Mucosa of descending colon (tissue), 3 donors: ENCODE data around the gene CLPSL1. TPM values are rescaled to one million over a fixed set of nuclear protein-coding genes. Genes with fewer than 3 reads are reported as not detected.

Experiments used
- ATAC-seq: fragments of 200-7000 bp; cut with Tn5 transposase; one replicate; pipeline ENCODE4 v1.9.1; 2020; ENCODE audit warnings: mild to moderate bottlenecking, moderate library complexity
- DNase-seq, 3 donors: peaks; one replicate each; pipeline ENCODE4 v3.0.0-alpha.2; 2020
- H3K36me3 ChIP-seq: fragments of 200-600 bp; one replicate; pipeline ENCODE4 v1.8.0; 2021; ENCODE audit warnings: low read depth, mild to moderate bottlenecking
- H3K4me1 ChIP-seq: fragments of 200-600 bp; one replicate; pipeline ENCODE4 v1.8.0; 2021; ENCODE audit warnings: low read depth, mild to moderate bottlenecking
- H3K4me3 ChIP-seq: fragments of 200-600 bp; one replicate; pipeline ENCODE4 v1.8.0; 2021; ENCODE audit warnings: mild to moderate bottlenecking
- H3K9me3 ChIP-seq: fragments of 200-600 bp; one replicate; pipeline ENCODE4 v1.8.0; 2021; ENCODE audit warnings: mild to moderate bottlenecking
- CTCF ChIP-seq: fragments of 200-600 bp; IDR thresholded peaks from one replicate; pipeline ENCODE4 v1.8.0; 2022; ENCODE audit warnings: antibody characterized with exemption, mild to moderate bottlenecking
- intact Hi-C, 2 donors: fragments of 100-400 bp; cut with DNase I in 1 of 2; cut with micrococcal nuclease in 1 of 2; formaldehyde crosslinking; loops; one replicate each; pipeline versions ENCODE4 v1.11.0 to v1.11.1; 2022; cut with DNase I, micrococcal nuclease
- total RNA-seq, 3 donors: library from RNA; stranded (reverse); fragmentation: NEBNext Ultra II Directional in 2 of 3; extraction: Animal tissue kit (Norgen Biotek cat#: 25700) in 2 of 3; gene quantifications; one replicate each; pipeline versions ENCODE4 v1.2.1 to v1.2.4, GENCODE V29; 2021 to 2023
- donor health status: DM: no; HTN: no; CAD: no; lungs with moderate emphysema.
- donor health status: DM: no; HTN: no; CAD: no.
- donor health status: DM: no; HTN: yes; CAD: no.

CLPSL1 gene
- total RNA-seq, 3 donors from 2014 or later: not detected

GRCh38 chr6:35769211-35769610 is 11.6 kb upstream of the CLPSL1 start:
- no peaks in the 10 kb centered on the region for H3K4me1 ChIP-seq
- H3K4me3 ChIP-seq: no peak overlapping the region
- TF ChIP-seq CTCF: no peak
- intact Hi-C loops: no loop called here
- H3K36me3 ChIP-seq: no peaks in the 10 kb centered on the region
- H3K9me3 ChIP-seq: no peaks in the 10 kb centered on the region
- ATAC-seq: no peak
- DNase-seq: no peak

- intact Hi-C loops: no loop called here
- no peak for DNase-seq
- ATAC-seq: no peak
- no peaks in the 10 kb centered on the region for H3K9me3 ChIP-seq
- H3K36me3 ChIP-seq: no peaks in the 10 kb centered on the region
- H3K4me3 ChIP-seq: no peak overlapping the region
- TF ChIP-seq CTCF: no peak
- no peaks in the 10 kb centered on the region for H3K4me1 ChIP-seq
Observed at GRCh38 chr6:35771343-35771627, 9.5 kb upstream of the CLPSL1 start.

- Histone ChIP-seq H3K9me3 (no peaks in the 10 kb centered on the region), H3K4me1 (no peaks in the 10 kb centered on the region), H3K4me3 (no peak overlapping the region), H3K36me3 (no peaks in the 10 kb centered on the region)
- DNase-seq (no peak), ATAC-seq (no peak)
- no peak for TF ChIP-seq CTCF
- intact Hi-C loops: no loop called here
Observed at GRCh38 chr6:35774116-35774794, 6.6 kb upstream of the CLPSL1 start.

GRCh38 chr6:35775031-35775430 is 5.8 kb upstream of the CLPSL1 start:
- no peak for DNase-seq
- no peak for TF ChIP-seq CTCF
- no peaks in the 10 kb centered on the region for H3K9me3 ChIP-seq
- H3K4me3 ChIP-seq: no peak overlapping the region
- ATAC-seq: no peak
- no peaks in the 10 kb centered on the region for H3K36me3 ChIP-seq
- no peaks in the 10 kb centered on the region for H3K4me1 ChIP-seq
- intact Hi-C loops: no loop called here

GRCh38 chr6:35776364-35777215 is 4.2 kb upstream of the CLPSL1 start, which contains the start of gene CLPSL2:
Gene CLPSL2, plus strand, starts transcription at chr6:35776598. Its CDS starts 21 bp downstream, at chr6:35776619.
- intact Hi-C loops: no loop called here
- Histone ChIP-seq H3K36me3 (no peaks in the 10 kb centered on the region), H3K4me3 (no peak within 1 kb of the TSS), H3K4me1 (no peaks in the 10 kb centered on the region), H3K9me3 (no peaks in the 10 kb centered on the region)
- ATAC-seq: peak; percentile 46
- DNase-seq: peak in 1 of 3 donors; percentile 3
- TF ChIP-seq CTCF: no peak
